Right renal pelvis (tissue), 4 donors: ENCODE measurements around the gene NASP. TPM values are rescaled to one million over a fixed set of nuclear protein-coding genes. Genes with fewer than 3 reads are reported as not detected.

Experiments used
- DNase-seq, 4 donors: peaks; one replicate each; pipeline ENCODE4 v3.0.0-alpha.2; 2013; ENCODE audit warnings: low read depth in 4 of 4, low spot score in 3 of 4, missing footprints in 1 of 4
- polyA plus RNA-seq, 4 donors: library from polyadenylated mRNA; unstranded; fragments of 120-200 nt; gene quantifications; one replicate each; pipeline ENCODE4 v1.2.1, GENCODE V29; 2013; ENCODE audit not compliant: insufficient read length in 4 of 4

NASP gene
- 100 to 1,000 TPM; 271 to 301 (median 279) TPM for polyA plus RNA-seq

GRCh38 chr1:45583666-45584350 lies at the start of gene NASP:
Gene NASP, plus strand, starts transcription at chr1:45584041. Its CDS starts 106 bp downstream, at chr1:45584147.
- peak; percentile 82 to 94 (median 86) for DNase-seq

GRCh38 chr1:45535988-45536766 lies 47.7 kb upstream of the NASP start:
- DNase-seq = no peak

- DNase-seq = no peak
Observed at GRCh38 chr1:45536886-45537285, 47.0 kb upstream of the NASP start.

- no peak for DNase-seq
Observed at GRCh38 chr1:45541193-45541592, 42.6 kb upstream of the NASP start.

GRCh38 chr1:45542591-45542990 lies 41.2 kb upstream of the NASP start:
- DNase-seq = no peak

GRCh38 chr1:45543581-45544417 lies 40.0 kb upstream of the NASP start:
- DNase-seq = no peak

- DNase-seq = no peak
Observed at GRCh38 chr1:45544530-45544929, 39.3 kb upstream of the NASP start.

GRCh38 chr1:45545019-45545493 lies 38.8 kb upstream of the NASP start:
- no peak for DNase-seq

- DNase-seq = no peak
Observed at GRCh38 chr1:45545553-45546310, 38.1 kb upstream of the NASP start.

- peak; percentile 85 to 87 (median 86) for DNase-seq
Observed at GRCh38 chr1:45550401-45551351, 33.2 kb upstream of the NASP start, which contains the start of gene AKR1A1. Gene AKR1A1, plus strand, starts transcription at chr1:45550826. Its CDS starts 10,969 bp downstream, at chr1:45561795.

- no peak for DNase-seq
Observed at GRCh38 chr1:45551684-45552083, 32.2 kb upstream of the NASP start.

- DNase-seq = no peak
Observed at GRCh38 chr1:45552331-45552730, 31.5 kb upstream of the NASP start.

- no peak for DNase-seq
Observed at GRCh38 chr1:45554198-45554597, 29.6 kb upstream of the NASP start.

- no peak for DNase-seq
Observed at GRCh38 chr1:45557422-45557944, 26.4 kb upstream of the NASP start.

GRCh38 chr1:45563843-45564242 lies 20.0 kb upstream of the NASP start:
- no peak for DNase-seq

GRCh38 chr1:45566722-45567121 lies 17.1 kb upstream of the NASP start:
- no peak for DNase-seq

- DNase-seq = no peak
Observed at GRCh38 chr1:45567911-45568310, 15.9 kb upstream of the NASP start.

- DNase-seq = no peak
Observed at GRCh38 chr1:45568421-45568820, 15.4 kb upstream of the NASP start.

GRCh38 chr1:45569571-45569961 lies 14.3 kb upstream of the NASP start:
- DNase-seq = no peak
